ENCODE results near the gene ADH1B. TPM values are rescaled to one million over a fixed set of nuclear protein-coding genes. Genes with fewer than 3 reads are reported as not detected.

ADH1B gene
- total and polyA plus RNA-seq, 9 of the 15 experiments (the other 6 are each of a cell fraction or from before 2014, with no cell fraction given) = 0.71 TPM; not detected in 8

GRCh38 chr4:99290848-99291786, 30.1 kb downstream of the ADH1B start, which contains the start of gene ADH1A:
Gene ADH1A (minus strand): TSS chr4:99290985. CDS start chr4:99290914, 71 bp downstream.
- Histone ChIP-seq H3K79me2 (ENCODE audit: control insufficient read depth, insufficient read depth, low read length) (no peaks in the 10 kb centered on the region), H2AFZ (ENCODE audit: low read depth, low read length) (no peak within 1 kb of the TSS), H3K9ac (ENCODE audit: insufficient read depth in 1 of 2, low read depth in 2 of 2, low read length in 2 of 2) (no peak within 1 kb of the TSS), H3K4me3 (no peak within 1 kb of the TSS), H3K36me3 (ENCODE audit: control insufficient read depth, insufficient read depth, low read length) (no peaks in the 10 kb centered on the region), H3K9me1 (ENCODE audit: control insufficient read depth, insufficient read depth, low read length) (no peaks in the 10 kb centered on the region), H4K20me1 (replicated peaks; ENCODE audit: control insufficient read depth, insufficient read depth, low read length) (no peaks in the 10 kb centered on the region), H3K9me3 (replicated peaks; ENCODE audit: control insufficient read depth, insufficient read depth, low read depth, low read length) (no peaks in the 10 kb centered on the region), H3K27ac (ENCODE audit: extremely low read depth, low read depth, low read length) (no peak within 1 kb of the TSS), H3K4me2 (ENCODE audit: insufficient read depth, low read length) (no peak within 1 kb of the TSS), H3K27me3 (ENCODE audit: control insufficient read depth in 2 of 2, insufficient read depth in 2 of 2, low read length in 2 of 2) (no peaks in the 10 kb centered on the region), H3K4me1 (replicated peaks in 1 of 2; ENCODE audit: control insufficient read depth in 2 of 2, insufficient read depth in 2 of 2, low read length in 2 of 2) (no peaks in the 10 kb centered on the region)
- no peak for FAIRE-seq
- no TSS peak for BruUV-seq (replicated peaks)
- DNase-seq (ENCODE audit: extremely low read depth in 1 of 4, low spot score in 3 of 4) = no peak
- no peak for ATAC-seq
- POLR2A ChIA-PET = no interaction called here
- WGBS (ENCODE audit: insufficient coverage, low coverage, missing lambda C conversion rate) = 0% methylated on average over 3 of the region's 3 CpGs
- in situ Hi-C loops (cut with MboI) = no loop called here
- intact Hi-C loops (cut with micrococcal nuclease) = no loop called here
- CTCF ChIA-PET (ENCODE audit: low intra/inter-chr PET ratio) = no interaction called here
- TF ChIP-seq DEAF1 (CRISPR knock-in tag; IDR thresholded peaks at IDR 0.05) (no peak), ZBTB9 (CRISPR knock-in tag; IDR thresholded peaks at IDR 0.05) (no peak), ATF2 (CRISPR knock-in tag; IDR thresholded peaks at IDR 0.05) (no peak), ZBTB7A (IDR thresholded peaks at IDR 0.05; ENCODE audit: borderline replicate concordance, control insufficient read depth, low read depth, low read length) (no peak), ELF1 (tag; IDR thresholded peaks at IDR 0.05) (no peak), TAF15 (IDR thresholded peaks at IDR 0.05; ENCODE audit: low read depth, low read length) (no peak), NCOA6 (IDR thresholded peaks at IDR 0.05) (no peak), ZBED1 (IDR thresholded peaks at IDR 0.05) (no peak), RBM17 (IDR thresholded peaks at IDR 0.05; ENCODE audit: borderline replicate concordance, low read depth, low read length) (no peak)

All from K562 (cell line).